NCI-H1417 (cell line): ENCODE results near the gene PDE4D.

ENCODE experiments used
- DNase-seq, 3 experiments: peaks; one replicate each; lab custom pipeline; 2025; lab: John Stamatoyannopoulos, UW

PDE4D gene

DNA sequence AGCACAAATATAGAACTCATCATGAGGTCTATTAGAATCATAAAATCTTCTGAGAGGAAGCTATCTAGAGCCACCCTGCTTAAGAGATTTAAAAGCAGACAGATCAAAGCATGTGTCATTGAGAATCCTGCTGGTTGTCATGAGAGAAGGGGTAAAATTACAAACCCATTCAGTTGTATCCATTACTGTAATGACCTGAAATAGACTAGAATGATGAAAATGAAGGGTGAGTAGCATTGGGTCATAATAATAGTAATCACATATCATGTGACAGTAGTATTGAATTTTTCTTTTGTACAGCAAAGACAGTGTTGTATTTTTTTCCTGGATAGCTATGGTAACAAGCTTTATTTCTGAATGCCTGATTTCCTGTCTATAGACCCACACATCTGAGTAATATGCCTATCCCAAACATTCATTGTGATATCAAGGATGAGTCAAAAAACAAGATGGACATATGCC is 149.0 kb downstream of the PDE4D start:
- peak in 1 of 3 experiments; percentile 40 for DNase-seq

DNA sequence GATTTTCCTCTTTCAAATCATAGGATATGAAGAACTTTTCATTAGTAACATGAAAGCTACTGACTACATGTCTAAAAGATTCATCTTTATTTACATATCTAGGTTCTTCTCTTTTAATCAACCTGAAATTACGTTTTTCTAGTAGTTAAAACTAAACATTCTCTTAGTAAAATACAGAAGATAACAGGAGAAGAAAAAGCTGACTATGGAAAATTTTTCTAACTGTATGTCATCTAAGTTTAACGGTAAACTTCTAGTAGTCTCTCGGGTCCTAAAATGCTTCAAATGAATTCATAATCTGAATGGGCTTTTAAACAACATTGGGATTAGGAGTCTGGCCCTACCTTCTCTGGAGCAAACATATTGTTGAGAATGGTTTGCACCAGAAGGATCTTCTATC is 151.9 kb downstream of the PDE4D start:
- no peak for DNase-seq

DNA sequence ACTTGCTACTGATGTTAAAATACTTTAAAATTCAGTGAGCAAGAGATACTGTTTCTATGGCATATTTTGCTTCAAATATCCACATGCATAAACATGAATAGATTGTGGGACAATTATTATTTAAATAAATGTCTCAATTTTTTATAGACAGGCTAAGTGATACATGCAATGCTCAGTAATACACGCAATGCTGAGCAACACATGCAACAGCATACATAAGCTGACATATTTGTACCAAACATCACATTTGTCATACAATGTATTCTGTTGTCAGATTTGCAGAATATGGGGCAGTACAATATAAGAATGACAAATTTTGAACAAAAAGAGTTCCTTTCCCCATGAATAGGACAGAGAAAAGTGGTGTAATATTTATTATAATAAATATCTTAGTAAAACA is 155.5 kb downstream of the PDE4D start:
- no peak for DNase-seq

DNA sequence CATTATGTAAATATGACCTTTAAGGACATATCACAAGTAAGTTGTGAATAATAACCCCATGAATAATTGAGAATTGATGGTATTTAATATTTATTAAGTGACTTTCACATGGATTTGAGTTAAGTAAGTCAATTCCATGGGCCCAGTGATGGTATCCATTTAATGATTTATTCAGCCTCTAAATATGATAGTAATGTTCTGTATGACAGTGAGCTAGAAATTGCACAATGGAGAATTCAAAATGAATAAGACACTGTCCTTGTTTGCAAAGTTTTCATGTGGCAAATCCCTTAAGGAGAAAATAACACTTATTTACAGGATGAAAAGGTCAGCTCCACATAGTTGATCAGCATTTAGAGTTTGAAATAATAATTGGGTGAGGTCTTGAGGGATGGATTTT is 160.7 kb downstream of the PDE4D start:
- no peak for DNase-seq

DNA sequence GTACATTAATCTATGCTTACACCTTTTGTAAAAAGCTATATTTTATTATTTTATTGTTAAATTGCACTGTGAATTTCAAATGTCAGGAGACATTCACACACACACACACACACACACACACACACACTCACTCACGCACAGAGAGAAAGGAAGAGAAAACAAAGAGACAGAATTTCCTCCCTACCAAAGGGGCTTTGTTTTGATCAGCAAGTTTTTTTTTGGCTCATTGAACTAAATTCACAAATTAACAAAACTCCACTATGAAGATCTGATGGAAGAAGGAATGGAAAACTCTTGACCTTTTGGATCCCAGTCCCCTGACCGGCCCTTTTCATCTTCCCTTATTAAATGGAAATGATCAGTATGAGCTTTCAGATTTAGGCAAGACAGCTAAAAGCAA is 161.2 kb downstream of the PDE4D start:
- DNase-seq: no peak

DNA sequence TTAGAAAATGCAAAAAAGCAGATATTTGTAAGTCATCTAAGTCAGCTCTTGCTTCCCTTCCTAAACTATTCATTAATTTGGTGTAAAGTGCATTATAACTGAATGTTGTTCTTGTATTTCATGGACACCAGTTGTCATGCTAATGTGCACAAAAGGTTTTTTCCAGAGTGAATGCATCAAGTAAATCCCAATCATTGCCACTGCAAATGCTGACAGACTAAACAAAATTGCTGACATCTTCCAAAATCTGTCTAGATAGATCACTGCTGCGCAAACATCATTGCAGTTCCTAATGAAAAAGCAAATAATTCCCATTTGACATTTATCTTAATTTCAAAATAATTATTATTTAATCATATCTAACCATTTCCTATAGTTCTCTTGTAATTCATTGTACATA is 161.7 kb downstream of the PDE4D start:
- DNase-seq: no peak

DNA sequence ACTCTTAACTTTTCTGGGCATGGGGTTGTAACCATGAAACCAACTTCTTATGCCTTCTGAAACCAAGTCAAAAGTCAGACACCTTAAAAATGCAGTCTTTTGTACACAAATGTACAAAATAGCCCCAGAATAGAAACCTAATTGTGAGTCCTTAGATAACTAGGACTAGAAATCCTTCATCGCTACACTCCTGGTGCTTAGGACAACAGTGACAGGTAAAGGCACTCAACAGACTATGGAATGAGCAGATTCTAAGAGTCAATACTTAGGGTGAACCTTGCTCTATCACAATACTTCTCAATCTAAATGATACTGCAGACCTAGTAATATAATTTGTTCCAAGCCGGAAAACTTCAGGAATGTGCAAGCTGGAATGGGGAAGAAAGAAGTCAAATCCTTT is 163.7 kb downstream of the PDE4D start:
- DNase-seq: no peak

DNA sequence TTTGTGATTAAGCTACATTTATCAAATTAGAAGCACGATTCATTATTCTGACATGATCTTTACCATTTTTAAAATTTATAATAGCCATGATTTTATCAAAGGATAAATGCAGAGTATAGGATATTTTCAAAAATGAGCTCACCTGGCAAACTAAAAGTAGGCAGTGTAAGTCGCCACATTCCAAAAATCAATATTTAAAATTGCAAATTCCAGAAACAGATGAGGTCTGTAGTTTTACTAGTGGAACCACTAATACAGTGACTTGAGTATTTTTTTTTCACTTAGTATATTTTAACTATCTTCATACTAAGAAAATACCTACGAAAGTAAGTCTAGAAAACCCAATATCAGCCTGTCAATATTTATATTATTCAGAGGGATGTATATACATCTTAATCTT is 164.2 kb downstream of the PDE4D start:
- DNase-seq: no peak

DNA sequence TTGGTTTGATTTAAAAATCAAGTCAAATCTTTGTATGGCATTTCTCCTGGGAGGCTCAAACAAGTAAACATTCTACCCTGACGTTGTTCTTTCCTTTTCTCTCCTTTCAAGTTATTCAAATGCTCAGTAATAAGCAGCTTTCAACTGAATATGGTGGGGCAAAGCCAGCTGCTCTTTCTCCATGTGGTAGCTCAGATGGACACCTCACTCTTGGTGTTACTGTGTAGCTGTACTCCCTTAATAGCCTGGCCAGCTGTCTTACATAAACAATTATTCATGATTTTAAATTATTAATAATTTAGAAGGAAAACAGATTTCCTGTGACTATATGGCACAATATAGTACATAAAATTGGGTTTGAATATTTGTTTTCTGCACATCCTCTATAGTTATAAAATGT is 165.2 kb downstream of the PDE4D start:
- DNase-seq: peak in 1 of 3 experiments; percentile 9

DNA sequence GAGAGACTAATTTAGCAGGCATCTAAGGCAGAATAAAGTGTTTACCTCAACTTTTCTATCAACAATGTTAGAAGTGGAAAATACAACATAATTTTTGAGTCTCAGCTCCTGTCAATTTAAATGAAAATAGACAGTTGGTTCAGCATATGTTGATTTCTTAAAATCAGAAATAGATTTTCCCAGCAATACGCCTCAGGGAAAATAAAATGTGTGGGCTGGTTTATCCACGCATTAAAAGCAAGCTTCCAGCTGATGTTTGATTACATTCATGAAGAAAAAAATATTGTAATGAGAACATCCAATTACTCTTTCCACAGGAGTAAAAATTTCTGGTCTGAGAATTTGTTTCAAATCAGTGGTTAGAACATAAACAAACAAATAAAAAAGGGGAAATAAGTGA is 166.3 kb downstream of the PDE4D start:
- DNase-seq: no peak

DNA sequence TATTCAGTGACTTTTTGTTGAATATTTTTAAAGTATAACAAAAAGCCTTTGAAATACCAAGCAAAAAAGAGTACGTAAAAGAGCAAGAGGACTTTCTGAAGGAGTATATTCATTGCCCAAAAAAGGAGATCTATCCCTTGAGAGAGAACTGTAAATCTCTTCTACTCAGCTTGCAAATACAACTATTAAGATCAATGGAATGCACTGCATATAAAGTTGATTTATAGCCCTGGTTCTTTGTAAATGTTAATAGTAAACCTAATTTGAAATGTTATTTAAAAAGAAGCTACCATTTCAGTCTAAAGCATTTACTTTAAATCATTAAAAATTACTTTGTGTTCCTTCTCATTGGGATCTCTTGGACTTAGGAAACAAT is 168.1 kb downstream of the PDE4D start:
- DNase-seq: no peak

DNA sequence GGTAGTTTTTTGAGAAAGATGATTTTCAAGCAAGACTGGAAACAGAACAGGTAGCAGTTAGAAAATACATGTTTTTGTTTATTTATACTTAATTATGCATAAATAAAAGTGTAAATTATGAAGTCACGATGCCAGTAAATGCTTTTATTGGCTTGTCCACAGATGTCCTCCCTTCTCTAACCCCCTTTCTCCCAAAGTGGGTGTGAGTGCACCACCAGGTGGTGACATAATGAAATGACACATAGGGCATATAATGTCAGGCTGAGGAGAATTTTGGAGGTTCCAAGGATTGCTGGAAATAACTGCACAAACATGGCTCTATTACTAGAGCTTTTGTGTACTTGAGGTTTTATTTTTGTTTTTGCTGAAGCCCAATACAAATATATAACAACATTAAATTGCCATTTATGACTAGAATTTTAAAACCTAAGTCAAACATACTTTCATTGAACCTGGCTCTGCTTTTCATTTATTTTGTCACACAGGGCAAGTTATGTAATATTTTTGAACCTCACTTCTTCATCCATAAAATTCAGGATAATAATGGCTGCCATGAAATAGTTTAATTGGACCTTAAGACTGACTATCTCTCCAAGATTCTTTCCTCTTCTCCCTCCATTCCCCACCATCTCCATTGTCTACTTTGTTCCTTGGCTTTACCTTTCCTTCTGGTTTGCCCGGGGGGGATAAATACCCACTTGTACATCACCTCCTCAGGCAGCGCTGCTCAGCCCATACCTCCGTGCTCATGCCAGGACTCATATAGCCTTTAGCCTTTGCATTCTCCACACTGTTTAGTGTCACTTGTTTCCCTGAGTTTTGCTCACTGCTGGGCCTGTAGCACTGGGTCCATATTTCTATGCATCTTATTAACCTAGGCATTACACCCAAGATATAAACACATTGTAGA is 168.8 kb downstream of the PDE4D start:
- DNase-seq: peak; percentile 30 to 68 (median 63)

DNA sequence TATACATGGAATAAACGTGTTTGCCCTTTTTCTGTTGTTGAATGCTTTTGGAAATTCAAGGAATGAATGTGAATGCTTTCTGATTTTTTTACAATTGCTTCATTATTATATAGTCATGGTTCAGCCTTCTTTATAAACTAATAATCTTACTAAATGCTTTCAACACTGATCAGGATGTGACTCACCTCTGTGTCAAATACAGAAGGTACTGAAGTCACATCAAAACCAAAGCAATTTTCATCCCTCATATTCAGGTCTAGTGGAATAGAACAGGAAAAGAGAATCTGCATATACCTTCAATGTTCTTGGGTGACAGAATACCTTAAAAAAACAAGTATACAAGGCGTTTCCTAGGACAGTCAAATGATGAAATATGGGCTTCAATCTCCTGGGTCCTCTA is 170.7 kb downstream of the PDE4D start:
- no peak for DNase-seq

DNA sequence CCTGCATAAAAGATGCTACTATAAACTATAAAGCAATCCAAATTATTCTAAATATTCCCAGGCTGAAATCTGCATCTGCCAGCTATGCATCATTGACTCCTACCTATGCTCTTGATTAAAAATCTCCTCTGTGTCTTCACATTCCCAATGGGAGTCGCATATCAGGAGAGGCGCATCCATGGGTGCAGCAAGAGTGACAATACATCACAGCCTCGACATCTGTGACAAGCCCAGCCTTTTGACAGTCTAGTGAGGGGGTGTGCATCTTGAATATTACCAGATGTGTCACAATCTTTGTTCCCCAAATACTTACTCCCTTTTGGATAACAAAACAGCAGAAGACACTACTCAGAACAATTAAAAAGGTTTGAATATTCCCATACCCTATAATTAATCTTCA is 171.8 kb downstream of the PDE4D start:
- no peak for DNase-seq

DNA sequence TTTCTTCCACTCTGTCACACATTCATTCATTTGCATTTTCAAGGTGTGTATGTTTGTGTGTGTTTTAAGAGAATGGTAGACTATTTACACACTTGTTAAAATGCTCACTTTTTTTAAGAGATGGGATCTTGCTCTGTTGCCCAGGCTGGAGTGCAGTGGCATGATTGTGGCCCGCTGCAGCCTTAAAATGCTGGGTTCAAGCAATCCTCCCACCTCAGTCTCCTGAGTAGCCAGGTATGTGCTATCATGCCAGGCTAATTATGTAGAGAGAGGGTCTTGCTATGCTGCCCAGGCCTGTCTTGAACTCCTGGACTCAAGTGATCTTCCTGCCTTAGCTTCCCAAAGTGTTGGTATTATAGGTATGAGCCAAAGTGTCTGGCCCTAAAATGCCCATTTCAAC is 173.5 kb downstream of the PDE4D start:
- no peak for DNase-seq

DNA sequence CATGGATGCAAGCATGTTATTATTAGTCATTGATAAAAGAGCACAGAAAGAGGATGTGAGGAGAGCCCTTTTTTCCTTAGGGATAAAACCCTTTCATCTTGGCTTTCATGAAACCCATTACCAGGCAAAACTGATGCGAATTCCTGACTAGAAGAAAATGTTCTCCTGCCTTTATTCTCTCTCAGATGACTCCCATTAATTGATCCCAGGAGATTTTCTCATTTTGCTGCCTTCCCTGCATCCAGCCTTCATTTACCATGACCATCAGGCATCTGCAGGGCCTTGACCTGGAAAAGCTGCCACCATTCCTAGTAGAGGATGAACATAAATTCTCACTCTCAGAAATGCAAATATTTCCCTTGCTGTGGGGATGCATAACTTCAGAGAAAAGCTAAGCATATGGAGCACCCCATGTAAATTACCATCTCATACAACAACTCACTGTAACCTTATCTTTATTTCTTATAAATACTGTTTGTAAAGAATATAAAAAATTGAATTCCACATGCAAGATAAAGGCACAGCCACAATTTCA is 176.5 kb downstream of the PDE4D start:
- no peak for DNase-seq

DNA sequence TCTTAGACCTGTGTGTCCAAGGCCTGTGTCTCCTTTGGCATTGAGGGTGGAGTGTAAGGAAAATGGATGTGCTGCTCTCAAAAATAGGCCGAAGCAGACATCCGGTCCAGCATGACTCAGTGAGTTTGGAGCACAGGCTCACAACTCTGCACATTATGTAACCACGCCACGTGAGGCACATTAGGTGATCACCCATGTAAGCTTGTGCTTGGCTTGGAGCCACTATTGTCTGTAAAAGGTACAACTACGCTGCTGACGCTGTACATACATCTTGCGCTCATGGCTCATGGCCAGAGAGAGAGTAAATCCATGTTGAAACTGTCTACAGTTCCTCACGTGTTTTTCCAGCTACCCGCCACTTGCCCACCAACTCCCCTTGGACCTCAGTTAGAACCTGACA is 177.5 kb downstream of the PDE4D start:
- DNase-seq: no peak

DNA sequence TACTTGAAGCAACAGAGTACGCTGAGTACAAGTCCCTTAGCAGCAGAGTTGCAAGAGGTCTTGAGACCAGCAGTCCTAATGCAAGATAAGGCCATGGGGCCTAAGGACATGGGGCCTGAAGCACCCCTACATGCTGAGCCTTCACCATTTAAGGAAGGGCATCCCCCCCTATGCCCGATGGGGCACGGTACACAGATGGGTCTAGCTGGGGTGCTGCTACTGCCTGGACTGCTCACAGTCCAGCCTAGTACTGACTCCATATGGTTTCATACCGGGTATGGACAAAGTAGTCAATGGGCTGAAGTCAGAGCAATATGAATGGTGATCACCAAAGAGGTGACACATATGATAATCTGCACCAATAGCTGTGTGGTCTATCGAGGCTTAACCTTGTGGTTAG is 178.3 kb downstream of the PDE4D start:
- no peak for DNase-seq

DNA sequence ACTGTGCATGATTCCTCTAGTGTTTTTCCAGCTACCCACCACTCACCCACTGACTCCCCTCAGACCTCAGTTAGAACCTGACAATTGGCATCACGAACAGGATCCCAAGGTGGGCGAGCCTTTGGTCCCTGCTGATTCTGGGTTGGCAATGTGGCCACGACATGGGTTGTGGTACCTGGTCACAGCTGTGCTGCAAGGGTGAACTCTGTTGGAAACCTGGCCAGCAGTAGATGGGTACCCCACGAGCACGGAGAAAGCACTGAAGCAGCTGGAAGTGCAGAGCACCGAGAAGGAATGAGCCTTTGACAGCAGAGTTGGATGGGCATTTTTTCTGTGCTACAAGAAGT is 180.1 kb downstream of the PDE4D start:
- no peak for DNase-seq

DNA sequence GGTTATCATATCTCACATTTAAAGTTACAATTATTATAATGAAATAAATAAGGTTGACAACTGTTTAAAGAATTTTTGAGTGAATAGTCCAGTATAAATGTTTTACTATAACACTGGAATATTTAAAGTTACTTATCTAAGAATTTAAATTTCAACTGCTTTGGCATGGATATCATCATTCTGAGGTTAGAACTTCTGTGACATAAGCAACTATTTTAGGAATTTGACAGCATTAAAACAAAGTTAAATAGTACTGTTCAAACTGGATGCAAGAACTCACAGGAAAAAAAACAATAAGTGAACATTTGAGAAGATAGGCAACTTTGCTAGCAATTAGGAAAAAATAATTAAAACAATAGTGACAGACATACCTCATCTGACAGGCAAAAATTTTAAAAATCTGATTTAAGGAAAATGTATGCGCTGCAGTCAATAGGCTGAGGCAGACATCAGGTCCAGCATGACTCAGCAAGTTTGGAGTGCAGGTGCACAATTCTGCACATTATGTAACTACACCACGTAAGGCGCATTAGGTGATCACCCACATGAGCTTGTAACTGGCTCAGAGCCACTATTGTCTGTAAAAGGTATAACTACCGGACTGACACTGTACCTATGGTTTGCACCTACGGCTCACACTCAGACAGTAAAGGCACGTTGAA is 180.6 kb downstream of the PDE4D start:
- DNase-seq: peak in 1 of 3 experiments; percentile 1

DNA sequence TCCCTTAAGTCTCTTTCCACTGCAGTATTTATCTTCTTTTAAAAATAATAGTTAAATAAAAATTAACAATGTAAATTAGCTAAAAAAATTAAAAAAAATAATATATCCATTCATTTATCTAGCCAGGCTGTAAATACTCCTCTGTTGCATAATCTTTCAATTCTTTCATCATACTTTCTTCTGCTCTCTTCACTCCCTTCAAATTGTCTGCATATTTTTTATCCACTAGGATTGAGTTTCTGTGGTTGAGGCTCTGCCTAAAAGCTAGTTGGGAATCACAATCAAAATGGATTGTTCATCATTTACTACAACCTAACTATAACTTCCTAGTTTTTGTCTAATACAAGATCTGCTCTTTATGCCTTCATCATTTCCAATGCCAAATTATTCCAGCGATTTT is 182.2 kb downstream of the PDE4D start:
- no peak for DNase-seq

DNA sequence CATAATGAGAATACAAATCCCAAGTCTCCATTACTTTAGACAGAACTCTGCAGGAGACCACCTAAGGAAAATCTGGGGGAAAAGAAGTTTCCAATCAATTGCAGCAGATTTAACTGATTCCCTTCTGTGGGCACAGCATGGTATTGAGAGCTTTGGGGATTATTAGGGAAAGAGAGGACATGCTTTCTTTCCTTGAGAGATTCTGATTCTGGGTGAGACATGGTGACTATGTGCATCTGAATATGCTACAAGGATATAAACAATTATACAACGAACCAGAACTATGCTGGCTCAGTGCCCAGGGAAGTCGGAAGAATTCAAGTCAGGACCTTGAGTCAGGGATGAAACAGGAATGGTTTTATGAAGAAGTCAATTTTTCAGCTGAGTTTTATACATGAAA is 183.7 kb downstream of the PDE4D start:
- DNase-seq: no peak

DNA sequence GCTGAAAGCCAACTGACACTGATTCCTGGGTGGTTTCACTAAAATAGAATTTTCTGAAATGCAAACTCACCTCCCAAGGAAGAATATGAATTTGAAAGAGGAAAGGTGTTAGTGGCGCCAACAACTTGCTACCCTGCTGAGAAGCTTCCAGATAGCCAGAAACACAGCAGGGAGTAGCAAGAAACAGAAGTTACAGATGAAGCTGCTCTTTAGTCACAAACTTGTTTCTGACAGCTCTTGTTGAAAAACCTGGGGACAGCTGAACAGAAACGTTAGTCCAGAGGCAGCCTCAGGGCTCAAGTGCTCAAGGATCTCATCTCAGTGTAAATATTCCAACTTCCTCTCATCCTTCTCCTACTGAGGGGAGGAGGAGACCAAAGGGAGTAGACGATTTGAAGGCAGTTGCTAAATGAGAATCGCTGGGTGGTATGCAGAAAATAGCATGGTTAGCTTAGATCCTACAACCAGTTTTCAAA is 184.1 kb downstream of the PDE4D start:
- no peak for DNase-seq
